NCI-H2029 (cell line): ENCODE measurements around the gene BBS9.
A peak's percentile ranks its signal among the peaks of the same experiment; 100 is the strongest.
"Not testable (repeated sequence)": the region's sequence is repeated elsewhere in the genome, so short reads cannot be mapped to it uniquely, and the experiment has no call there.

ENCODE experiments used
- DNase-seq: peaks from one replicate; lab custom pipeline; 2025; lab: John Stamatoyannopoulos, UW

The BBS9 gene

DNA sequence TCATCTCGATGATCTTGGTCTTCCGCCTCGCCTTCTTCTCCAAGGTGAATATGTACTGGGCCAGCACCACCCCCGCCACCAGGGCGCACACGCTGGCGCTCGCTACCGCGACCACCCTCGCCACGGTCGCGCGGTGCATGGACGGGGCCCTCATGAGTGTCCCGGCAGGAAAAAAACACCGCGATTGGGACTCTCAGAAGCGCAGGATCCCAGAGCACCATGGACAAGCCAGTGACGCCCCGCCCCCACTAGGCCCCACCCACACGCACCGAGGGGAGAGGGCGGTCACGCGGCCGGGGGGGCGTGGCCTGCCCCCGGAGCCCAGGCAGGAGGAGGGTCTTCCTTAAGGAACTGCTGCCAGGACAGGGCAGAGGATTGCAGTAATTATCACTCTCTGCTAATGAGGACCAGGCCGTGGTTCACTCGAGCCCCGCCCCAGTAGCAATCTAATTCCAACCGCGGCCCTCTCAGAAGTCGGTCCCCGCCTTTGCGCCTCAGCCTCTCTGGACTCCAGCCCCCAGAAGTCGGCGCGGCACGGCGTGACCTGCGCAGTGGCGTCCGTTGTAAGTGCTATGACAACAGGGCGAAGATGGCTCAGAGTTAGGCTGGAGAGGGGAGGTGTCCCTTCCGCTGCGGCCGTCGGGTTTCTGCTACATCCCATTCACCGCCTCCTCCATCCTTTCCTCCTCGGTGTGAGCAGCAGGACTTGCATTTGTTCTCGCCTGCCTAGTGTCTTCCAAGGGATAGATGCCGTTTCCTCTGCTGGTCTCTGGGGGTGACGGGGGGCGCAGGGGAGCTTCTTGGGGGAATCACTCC lies at the start of gene BBS9:
Gene BBS9 (plus strand): TSS at position 575 of the 816 bp plus-strand sequence. CDS start 16,689 bp downstream, outside the sequence.
- DNase-seq, result peak; percentile 98

- DNase-seq, result no peak
Observed at GRCh38 chr7:33079763-33080690, 49.3 kb upstream of the BBS9 start.

DNA sequence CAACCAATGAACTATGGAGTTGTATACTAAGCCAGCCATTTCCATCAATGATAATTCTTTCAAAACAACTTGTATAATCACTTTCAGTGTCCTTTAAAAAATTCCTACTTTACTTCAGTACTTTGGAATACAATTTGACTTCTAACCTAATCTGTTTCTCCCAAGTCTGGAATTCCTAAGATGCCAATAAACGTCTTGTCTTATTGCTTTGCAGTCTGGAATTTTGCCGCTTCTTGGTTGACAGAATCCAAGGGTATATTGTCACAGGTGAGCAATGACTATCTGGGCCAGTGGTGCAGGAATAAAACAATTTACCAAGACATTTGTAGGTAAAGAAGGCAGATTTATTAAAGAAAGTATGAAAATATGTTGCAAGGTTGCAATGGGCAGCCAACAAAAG lies 42.0 kb upstream of the BBS9 start:
- DNase-seq, result no peak

GRCh38 chr7:33087858-33088257 lies 41.5 kb upstream of the BBS9 start:
- no peak for DNase-seq

DNA sequence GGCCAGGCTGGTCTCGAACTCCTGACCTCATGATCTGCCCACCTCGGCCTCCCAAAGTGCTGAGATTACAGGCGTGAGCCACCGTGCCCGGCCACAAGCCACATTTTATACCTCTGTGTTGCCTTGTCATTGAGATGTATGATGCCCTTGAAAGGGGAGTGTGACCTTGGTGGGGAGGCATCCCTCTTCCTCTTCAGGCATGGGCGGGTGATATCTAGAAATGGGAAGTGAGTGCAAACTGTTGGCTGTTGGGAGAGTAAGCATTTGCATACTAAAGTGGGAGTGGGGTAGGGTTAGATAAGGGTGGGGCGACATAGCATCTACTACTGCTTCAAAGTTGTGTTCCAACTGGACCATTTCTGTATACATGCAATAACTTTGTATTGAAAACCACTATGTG lies 40.2 kb upstream of the BBS9 start:
- no peak for DNase-seq

DNA sequence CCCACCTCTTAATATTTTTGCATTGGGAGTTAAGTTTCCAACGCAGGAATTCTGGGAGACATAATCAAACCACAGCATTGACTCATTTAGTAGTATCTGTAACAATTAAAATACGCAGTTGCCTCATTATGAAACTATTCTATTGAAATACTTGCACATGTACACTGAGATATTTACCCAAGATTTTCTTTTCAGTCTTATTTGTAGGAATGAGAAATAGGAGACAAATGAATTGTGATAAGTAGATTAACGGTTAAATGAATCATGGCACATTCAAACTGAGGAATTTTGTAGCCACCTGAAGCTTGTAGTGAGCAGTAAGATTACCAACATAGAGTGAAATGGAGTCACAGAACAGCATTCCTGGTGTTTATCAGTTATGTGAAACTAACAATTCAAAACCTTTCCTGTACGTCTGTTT lies 38.2 kb upstream of the BBS9 start:
- no peak for DNase-seq

- DNase-seq, result no peak
Observed at GRCh38 chr7:33091641-33092191, 37.6 kb upstream of the BBS9 start.

GRCh38 chr7:33093266-33093665 lies 36.1 kb upstream of the BBS9 start:
- no peak for DNase-seq

GRCh38 chr7:33094745-33095275 lies 34.6 kb upstream of the BBS9 start:
- not testable (repeated sequence) for DNase-seq

- DNase-seq, result no peak
Observed at GRCh38 chr7:33099154-33099940, 30.0 kb upstream of the BBS9 start.

GRCh38 chr7:33100770-33101169 lies 28.6 kb upstream of the BBS9 start:
- no peak for DNase-seq

DNA sequence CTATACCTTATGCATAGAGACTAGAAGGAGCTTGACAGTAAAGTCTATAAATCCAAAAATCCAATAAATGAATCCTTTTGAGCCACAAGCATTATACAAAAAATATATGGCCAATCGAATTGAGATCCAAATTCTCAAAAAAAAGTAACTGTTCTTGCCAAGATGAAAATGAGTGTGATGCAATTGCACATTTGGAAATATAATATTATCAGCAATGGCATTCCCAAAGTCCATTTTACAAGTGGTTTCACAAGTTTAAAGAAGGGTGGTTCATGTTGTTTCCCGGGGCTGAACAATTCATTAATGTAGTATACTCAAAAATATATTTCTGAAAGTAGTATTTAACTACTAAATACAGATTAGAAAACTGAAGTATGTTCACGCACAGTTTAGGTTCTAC lies 27.5 kb upstream of the BBS9 start:
- DNase-seq, result no peak

DNA sequence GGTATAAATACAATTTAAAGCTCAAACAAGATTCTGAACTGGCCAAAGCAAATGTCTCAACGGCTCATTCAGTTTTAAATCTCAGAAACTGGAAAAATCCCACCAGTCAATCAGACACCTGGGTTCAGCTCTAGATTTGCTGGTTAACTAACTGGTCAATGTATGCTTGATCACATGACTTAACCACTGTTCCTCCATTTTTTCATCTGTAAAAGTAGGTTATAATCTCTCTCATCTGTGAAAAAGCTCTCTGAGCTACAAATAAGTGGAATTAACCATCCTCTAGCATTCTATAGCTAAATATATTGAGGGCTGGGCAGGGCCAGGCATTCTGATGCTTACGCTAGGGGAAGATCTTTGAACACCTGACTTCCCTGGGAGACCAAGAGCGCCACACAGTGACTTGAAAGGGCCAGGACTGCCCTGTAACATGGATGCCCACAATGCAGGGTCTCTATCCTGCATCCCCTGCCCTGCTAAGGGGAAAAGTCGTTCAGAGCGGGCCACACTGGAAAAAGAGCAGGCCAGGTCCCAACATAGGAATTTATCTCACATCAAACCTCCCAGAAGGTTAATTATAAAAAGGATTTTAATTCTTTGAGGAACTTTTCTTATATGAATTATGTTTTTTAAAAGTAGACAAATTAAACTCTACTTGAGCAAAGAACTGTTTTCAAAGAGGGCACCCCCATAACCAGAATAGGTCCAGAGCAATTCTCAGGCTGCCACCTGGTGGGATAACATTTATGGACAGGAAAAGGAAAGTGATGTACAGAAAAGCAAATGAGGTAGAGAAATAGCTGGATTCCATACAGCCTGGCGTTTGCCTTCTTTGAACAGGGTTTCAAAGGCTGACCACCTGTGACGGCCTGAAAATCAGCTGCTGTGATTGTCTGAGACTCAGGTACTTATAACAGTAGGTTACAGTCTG lies 22.0 kb upstream of the BBS9 start:
- DNase-seq, result no peak

- no peak for DNase-seq
Observed at GRCh38 chr7:33108554-33109004, 20.8 kb upstream of the BBS9 start.

GRCh38 chr7:33109005-33109757 lies 20.2 kb upstream of the BBS9 start, which contains the start of gene RP9:
TSS of gene RP9 (minus strand) at chr7:33109404. CDS start at chr7:33109372, 32 bp downstream.
- peak; percentile 33 for DNase-seq

GRCh38 chr7:33109758-33110238 lies 19.6 kb upstream of the BBS9 start:
- DNase-seq, result no peak

DNA sequence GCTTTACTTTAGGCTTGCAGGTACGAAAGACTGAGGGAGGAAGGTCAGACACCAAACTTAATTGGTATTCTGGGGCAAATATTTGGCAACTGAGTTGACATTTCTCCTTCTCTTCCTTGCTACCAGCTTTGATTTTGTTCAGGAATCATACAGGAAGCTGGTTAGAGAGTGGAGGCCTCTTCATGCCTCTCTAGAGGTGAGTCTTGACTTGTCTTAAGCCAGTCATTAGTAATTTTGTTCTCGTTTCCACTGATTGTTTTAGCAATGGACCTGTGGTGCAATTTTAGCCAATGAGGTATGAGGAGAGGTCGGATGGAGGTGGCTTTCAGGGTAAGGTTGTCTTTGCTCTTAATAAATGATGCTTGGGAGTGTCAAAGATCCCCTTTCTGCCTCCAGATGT lies 17.8 kb upstream of the BBS9 start:
- no peak for DNase-seq

DNA sequence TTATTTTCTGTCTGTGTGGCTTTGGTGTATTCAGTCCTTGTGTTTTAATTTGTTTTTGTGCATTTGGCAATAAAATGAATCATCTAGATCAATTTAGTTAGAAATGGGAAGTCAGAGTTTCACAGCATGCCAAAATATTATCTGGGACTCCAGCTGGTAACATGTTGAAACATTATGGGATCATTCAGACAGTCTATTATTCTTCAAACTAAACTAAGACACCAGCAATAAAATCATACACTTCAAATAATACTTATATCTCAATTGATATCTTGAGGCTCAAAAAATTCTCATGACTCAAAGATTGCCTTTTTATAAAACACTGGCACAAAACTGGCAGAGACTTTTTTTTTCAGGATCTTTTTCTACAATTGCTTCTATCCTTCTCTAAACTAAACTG lies 14.4 kb upstream of the BBS9 start:
- no peak for DNase-seq

GRCh38 chr7:33118383-33118782 lies 11.0 kb upstream of the BBS9 start:
- no peak for DNase-seq
